Measurements from ENCODE around the gene PACRG.

Gene PACRG

DNA sequence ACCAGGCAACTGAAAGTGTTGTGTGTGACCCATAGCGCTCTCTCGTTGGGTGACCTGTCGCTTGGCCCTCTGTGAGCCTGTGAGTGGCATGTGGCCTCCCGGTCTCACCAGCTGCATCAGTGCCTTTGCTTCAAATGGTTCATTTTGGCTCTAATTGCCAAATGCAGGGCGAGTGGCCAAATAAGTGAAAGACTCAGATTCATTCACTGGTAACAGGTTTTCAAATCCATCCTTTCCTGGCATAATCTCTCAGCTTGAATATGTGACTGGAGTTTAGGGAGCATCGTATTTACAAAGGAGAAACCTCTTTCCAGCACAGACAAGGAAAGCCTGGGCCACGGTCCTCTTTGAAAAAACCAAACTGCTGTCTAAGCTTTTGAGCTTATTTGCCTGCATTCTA is 365.1 kb downstream of the PACRG start:
- ATAC-seq: no peak

DNA sequence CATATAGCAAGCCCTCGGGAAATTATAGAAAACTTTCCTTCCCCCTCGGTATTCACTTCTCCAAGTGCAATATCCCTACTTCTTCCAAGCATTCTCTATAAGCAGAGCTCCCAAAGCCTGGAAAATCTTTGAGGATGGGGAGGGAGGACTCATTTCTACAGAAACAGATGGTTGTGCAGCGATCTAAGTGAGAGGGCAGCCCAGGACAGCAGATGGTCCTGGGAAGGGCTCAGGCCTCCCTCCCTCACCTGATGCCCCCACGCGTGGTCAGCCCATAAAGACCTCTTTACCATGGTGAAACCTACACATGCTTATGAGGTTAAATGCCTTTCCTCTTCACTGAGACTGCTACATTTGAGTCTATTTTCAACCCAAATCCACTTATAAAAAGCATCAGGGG is 367.1 kb downstream of the PACRG start:
- no peak for TF ChIP-seq OSR1 (CRISPR knock-in tag; IDR thresholded peaks at IDR 0.05)
- TF ChIP-seq ZC3H10 (CRISPR knock-in tag; IDR thresholded peaks at IDR 0.05): no peak
- TF ChIP-seq, protein P1, sequence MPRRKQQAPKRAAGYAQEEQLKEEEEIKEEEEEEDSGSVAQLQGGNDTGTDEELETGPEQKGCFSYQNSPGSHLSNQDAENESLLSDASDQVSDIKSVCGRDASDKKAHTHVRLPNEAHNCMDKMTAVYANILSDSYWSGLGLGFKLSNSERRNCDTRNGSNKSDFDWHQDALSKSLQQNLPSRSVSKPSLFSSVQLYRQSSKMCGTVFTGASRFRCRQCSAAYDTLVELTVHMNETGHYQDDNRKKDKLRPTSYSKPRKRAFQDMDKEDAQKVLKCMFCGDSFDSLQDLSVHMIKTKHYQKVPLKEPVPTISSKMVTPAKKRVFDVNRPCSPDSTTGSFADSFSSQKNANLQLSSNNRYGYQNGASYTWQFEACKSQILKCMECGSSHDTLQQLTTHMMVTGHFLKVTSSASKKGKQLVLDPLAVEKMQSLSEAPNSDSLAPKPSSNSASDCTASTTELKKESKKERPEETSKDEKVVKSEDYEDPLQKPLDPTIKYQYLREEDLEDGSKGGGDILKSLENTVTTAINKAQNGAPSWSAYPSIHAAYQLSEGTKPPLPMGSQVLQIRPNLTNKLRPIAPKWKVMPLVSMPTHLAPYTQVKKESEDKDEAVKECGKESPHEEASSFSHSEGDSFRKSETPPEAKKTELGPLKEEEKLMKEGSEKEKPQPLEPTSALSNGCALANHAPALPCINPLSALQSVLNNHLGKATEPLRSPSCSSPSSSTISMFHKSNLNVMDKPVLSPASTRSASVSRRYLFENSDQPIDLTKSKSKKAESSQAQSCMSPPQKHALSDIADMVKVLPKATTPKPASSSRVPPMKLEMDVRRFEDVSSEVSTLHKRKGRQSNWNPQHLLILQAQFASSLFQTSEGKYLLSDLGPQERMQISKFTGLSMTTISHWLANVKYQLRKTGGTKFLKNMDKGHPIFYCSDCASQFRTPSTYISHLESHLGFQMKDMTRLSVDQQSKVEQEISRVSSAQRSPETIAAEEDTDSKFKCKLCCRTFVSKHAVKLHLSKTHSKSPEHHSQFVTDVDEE (CRISPR knock-in tag; IDR thresholded peaks at IDR 0.05): no peak
- TF ChIP-seq ZNF70 (CRISPR knock-in tag; IDR thresholded peaks at IDR 0.05): no peak
- no peak for TF ChIP-seq ZFP30 (CRISPR knock-in tag; IDR thresholded peaks at IDR 0.05)
- TF ChIP-seq POU6F1 (CRISPR knock-in tag; IDR thresholded peaks at IDR 0.05; ENCODE audit: borderline replicate concordance, low read depth): no peak
- TF ChIP-seq RARB (CRISPR knock-in tag; IDR thresholded peaks at IDR 0.05): no peak
- no peak for TF ChIP-seq ZNF565 (CRISPR knock-in tag; conservative IDR thresholded peaks at IDR 0.05; ENCODE audit: low read depth)
- TF ChIP-seq ESRRG (CRISPR knock-in tag; IDR thresholded peaks at IDR 0.05): no peak
- TF ChIP-seq ISL1 (CRISPR knock-in tag; IDR thresholded peaks at IDR 0.05): no peak
- TF ChIP-seq TOX (CRISPR knock-in tag; IDR thresholded peaks at IDR 0.05; ENCODE audit: borderline replicate concordance): no peak
- TF ChIP-seq ZFP3 (CRISPR knock-in tag; IDR thresholded peaks at IDR 0.05): no peak
- TF ChIP-seq BACH2 (CRISPR knock-in tag; IDR thresholded peaks at IDR 0.05; ENCODE audit: borderline replicate concordance): no peak

More for the DNA sequence above, 365.1 kb downstream of the PACRG start:
- TF ChIP-seq ARNTL (CRISPR knock-in tag; IDR thresholded peaks at IDR 0.05; ENCODE audit: borderline replicate concordance, low read depth): no peak
- TF ChIP-seq PPARA (CRISPR knock-in tag; IDR thresholded peaks at IDR 0.05; ENCODE audit: borderline replicate concordance): no peak
- no peak for TF ChIP-seq ZNF70 (CRISPR knock-in tag; IDR thresholded peaks at IDR 0.05)
- no peak for TF ChIP-seq RARB (CRISPR knock-in tag; IDR thresholded peaks at IDR 0.05)
- no peak for TF ChIP-seq ZFP3 (CRISPR knock-in tag; IDR thresholded peaks at IDR 0.05)
- TF ChIP-seq SNAI2 (CRISPR knock-in tag; IDR thresholded peaks at IDR 0.05): no peak
- TF ChIP-seq, protein P2, sequence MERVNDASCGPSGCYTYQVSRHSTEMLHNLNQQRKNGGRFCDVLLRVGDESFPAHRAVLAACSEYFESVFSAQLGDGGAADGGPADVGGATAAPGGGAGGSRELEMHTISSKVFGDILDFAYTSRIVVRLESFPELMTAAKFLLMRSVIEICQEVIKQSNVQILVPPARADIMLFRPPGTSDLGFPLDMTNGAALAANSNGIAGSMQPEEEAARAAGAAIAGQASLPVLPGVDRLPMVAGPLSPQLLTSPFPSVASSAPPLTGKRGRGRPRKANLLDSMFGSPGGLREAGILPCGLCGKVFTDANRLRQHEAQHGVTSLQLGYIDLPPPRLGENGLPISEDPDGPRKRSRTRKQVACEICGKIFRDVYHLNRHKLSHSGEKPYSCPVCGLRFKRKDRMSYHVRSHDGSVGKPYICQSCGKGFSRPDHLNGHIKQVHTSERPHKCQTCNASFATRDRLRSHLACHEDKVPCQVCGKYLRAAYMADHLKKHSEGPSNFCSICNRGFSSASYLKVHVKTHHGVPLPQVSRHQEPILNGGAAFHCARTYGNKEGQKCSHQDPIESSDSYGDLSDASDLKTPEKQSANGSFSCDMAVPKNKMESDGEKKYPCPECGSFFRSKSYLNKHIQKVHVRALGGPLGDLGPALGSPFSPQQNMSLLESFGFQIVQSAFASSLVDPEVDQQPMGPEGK (CRISPR knock-in tag; IDR thresholded peaks at IDR 0.05; ENCODE audit: borderline replicate concordance): no peak
- TF ChIP-seq ZFP30 (CRISPR knock-in tag; IDR thresholded peaks at IDR 0.05): no peak
- TF ChIP-seq GLIS3 (CRISPR knock-in tag; IDR thresholded peaks at IDR 0.05): no peak
- TF ChIP-seq BACH2 (CRISPR knock-in tag; IDR thresholded peaks at IDR 0.05; ENCODE audit: borderline replicate concordance): no peak
- TF ChIP-seq OSR1 (CRISPR knock-in tag; IDR thresholded peaks at IDR 0.05): no peak
- no peak for TF ChIP-seq TCF4 (CRISPR knock-in tag; IDR thresholded peaks at IDR 0.05; ENCODE audit: borderline replicate concordance)

DNA sequence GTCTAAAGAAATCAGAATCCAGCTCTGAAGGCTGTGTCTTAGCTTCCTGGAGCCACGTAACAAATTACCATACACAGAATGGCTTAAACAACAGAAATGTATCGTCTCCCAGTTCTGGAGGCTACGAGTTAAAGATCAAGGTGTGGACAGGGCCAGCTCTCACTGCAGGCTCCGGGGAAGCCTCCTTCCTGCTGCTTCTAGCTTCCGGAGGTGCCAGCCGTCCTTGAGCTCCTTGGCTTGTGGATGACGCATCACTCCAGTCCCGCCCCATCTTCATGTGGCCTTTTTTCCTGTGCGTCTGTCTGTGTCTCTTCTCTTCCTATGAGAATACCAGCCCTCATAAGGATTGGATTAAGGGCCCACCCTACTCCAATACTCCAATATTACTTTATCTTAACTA is 367.6 kb downstream of the PACRG start:
- no peak for ATAC-seq
- TF ChIP-seq ZNF565 (CRISPR knock-in tag; conservative IDR thresholded peaks at IDR 0.05; ENCODE audit: low read depth) (no peak), TOX (CRISPR knock-in tag; IDR thresholded peaks at IDR 0.05; ENCODE audit: borderline replicate concordance) (no peak), OSR1 (CRISPR knock-in tag; IDR thresholded peaks at IDR 0.05) (no peak), ZNF70 (CRISPR knock-in tag; IDR thresholded peaks at IDR 0.05) (no peak), ZFP3 (CRISPR knock-in tag; IDR thresholded peaks at IDR 0.05) (no peak), ZNF8 (CRISPR knock-in tag; IDR thresholded peaks at IDR 0.05) (no peak), POU6F1 (CRISPR knock-in tag; IDR thresholded peaks at IDR 0.05; ENCODE audit: borderline replicate concordance, low read depth) (no peak), GLIS3 (CRISPR knock-in tag; IDR thresholded peaks at IDR 0.05) (no peak)

More for the DNA sequence above, 367.1 kb downstream of the PACRG start:
- ATAC-seq: no peak
